ENCODE results near the gene OPN3.

Gene OPN3

GRCh38 chr1:241591317-241591716 lies 48.9 kb downstream of the OPN3 start:
- no peak overlapping the region for H3K27ac ChIP-seq

GRCh38 chr1:241590719-241591118 lies 49.5 kb downstream of the OPN3 start:
- no peak overlapping the region for H3K4me3 ChIP-seq (ENCODE audit: low read depth, low read length)
- H3K4me1 ChIP-seq, result no peaks in the 10 kb centered on the region
- no peak overlapping the region for H3K9ac ChIP-seq
- TF ChIP-seq CTCF (IDR thresholded peaks at IDR 0.05), result no peak
- no peaks in the 10 kb centered on the region for H3K9me3 ChIP-seq (ENCODE audit: control insufficient read depth, low read length)
- no peaks in the 10 kb centered on the region for H3K27me3 ChIP-seq (ENCODE audit: control insufficient read depth, insufficient read depth, low read length)
- H3K27ac ChIP-seq, result no peak overlapping the region
- H3K79me2 ChIP-seq, result no peaks in the 10 kb centered on the region
- H3K4me2 ChIP-seq (ENCODE audit: low read length), result no peak overlapping the region
- H3K36me3 ChIP-seq (ENCODE audit: control insufficient read depth, insufficient read depth, low read length), result no peaks in the 10 kb centered on the region
- no peak overlapping the region for H2AFZ ChIP-seq

More at GRCh38 chr1:241591317-241591716, 48.9 kb downstream of the OPN3 start:
- H3K4me2 ChIP-seq (ENCODE audit: low read length), result no peak overlapping the region
- H3K4me1 ChIP-seq, result no peaks in the 10 kb centered on the region
- no peaks in the 10 kb centered on the region for H3K36me3 ChIP-seq (ENCODE audit: control insufficient read depth, insufficient read depth, low read length)
- no peak for TF ChIP-seq CTCF (IDR thresholded peaks at IDR 0.05)
- H3K4me3 ChIP-seq (ENCODE audit: low read depth, low read length), result no peak overlapping the region
- no peaks in the 10 kb centered on the region for H3K27me3 ChIP-seq (ENCODE audit: control insufficient read depth, insufficient read depth, low read length)
- H2AFZ ChIP-seq, result no peak overlapping the region
- no peaks in the 10 kb centered on the region for H3K79me2 ChIP-seq
- H3K9ac ChIP-seq, result no peak overlapping the region
- H3K9me3 ChIP-seq (ENCODE audit: control insufficient read depth, low read length), result no peaks in the 10 kb centered on the region

DNA sequence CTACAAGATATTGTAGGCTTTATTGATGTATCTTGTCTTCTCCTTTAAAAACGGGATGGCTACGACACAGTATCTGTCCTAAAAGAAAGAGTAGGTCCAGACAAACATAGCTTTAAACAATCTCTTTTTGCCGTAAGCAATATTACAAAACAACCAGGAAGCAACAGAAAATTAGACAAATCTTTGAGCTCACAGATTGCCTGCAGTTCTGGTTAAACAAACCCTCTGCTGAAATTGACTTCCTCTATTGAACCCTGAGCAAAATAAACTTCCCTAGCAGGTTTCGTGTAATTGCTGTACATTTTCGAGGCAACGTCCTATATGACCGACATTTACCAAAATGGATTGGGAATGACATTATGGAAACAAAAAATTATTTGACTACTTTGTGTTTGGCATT lies 50.6 kb downstream of the OPN3 start:
- H3K4me2 ChIP-seq (ENCODE audit: low read length), result no peak overlapping the region
- H3K27ac ChIP-seq, result no peak overlapping the region
- no peaks in the 10 kb centered on the region for H3K27me3 ChIP-seq (ENCODE audit: control insufficient read depth, insufficient read depth, low read length)
- no peaks in the 10 kb centered on the region for H3K9me3 ChIP-seq (ENCODE audit: control insufficient read depth, low read length)
- H3K4me1 ChIP-seq, result no peaks in the 10 kb centered on the region
- H3K79me2 ChIP-seq, result no peaks in the 10 kb centered on the region
- no peak overlapping the region for H2AFZ ChIP-seq
- no peak overlapping the region for H3K4me3 ChIP-seq (ENCODE audit: low read depth, low read length)
- TF ChIP-seq CTCF (IDR thresholded peaks at IDR 0.05), result no peak
- H3K9ac ChIP-seq, result no peak overlapping the region
- no peaks in the 10 kb centered on the region for H3K36me3 ChIP-seq (ENCODE audit: control insufficient read depth, insufficient read depth, low read length)

GRCh38 chr1:241586905-241587512 lies 53.2 kb downstream of the OPN3 start:
- Histone ChIP-seq H3K36me3 (ENCODE audit: control insufficient read depth, insufficient read depth, low read length) (no peaks in the 10 kb centered on the region), H3K4me2 (ENCODE audit: low read length) (no peak overlapping the region), H3K4me3 (ENCODE audit: low read depth, low read length) (no peak overlapping the region), H3K27ac (no peak overlapping the region), H2AFZ (no peak overlapping the region), H3K4me1 (no peaks in the 10 kb centered on the region), H3K79me2 (no peaks in the 10 kb centered on the region), H3K27me3 (ENCODE audit: control insufficient read depth, insufficient read depth, low read length) (no peaks in the 10 kb centered on the region), H3K9ac (no peak overlapping the region), H3K9me3 (ENCODE audit: control insufficient read depth, low read length) (no peaks in the 10 kb centered on the region)
- TF ChIP-seq CTCF (IDR thresholded peaks at IDR 0.05), result no peak

DNA sequence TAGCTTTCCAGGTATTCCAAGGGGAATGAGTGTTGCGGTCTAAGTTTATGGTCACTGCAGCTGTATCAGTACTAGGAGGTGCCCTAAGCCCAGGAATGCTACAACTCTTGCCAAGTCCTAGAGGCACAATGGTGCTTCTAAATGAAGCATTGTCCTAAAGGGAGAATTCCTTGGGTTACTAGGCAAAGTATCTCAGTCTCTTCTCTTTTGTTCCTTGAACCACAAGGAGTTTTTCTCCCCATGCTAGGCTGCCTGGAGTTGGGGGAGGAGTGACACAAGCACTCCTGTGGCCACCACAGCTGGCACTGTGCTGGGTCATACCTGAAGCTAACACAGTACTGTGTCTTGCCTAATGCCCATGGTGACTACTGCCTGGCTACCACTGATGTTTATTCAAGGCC lies 57.2 kb downstream of the OPN3 start:
- no peak overlapping the region for H3K4me2 ChIP-seq (ENCODE audit: low read length)
- no peak overlapping the region for H2AFZ ChIP-seq
- H3K36me3 ChIP-seq (ENCODE audit: control insufficient read depth, insufficient read depth, low read length), result no peaks in the 10 kb centered on the region
- H3K9ac ChIP-seq, result no peak overlapping the region
- no peak overlapping the region for H3K4me3 ChIP-seq (ENCODE audit: low read depth, low read length)
- no peaks in the 10 kb centered on the region for H3K79me2 ChIP-seq
- no peaks in the 10 kb centered on the region for H3K4me1 ChIP-seq
- no peaks in the 10 kb centered on the region for H3K27me3 ChIP-seq (ENCODE audit: control insufficient read depth, insufficient read depth, low read length)
- peaks cover 7% of the 10 kb centered on the region for H3K9me3 ChIP-seq (ENCODE audit: control insufficient read depth, low read length)
- no peak for TF ChIP-seq CTCF (IDR thresholded peaks at IDR 0.05)
- H3K27ac ChIP-seq, result no peak overlapping the region

All from parathyroid adenoma (tissue), 2 donors.